Prostate gland (tissue), 2 donors: ENCODE measurements around the gene PILRA.

Experiments used
- CTCF ChIP-seq, 4 experiments: fragments of 200-600 bp in 2 of 4; fragments of 450-650 bp in 2 of 4; sonication (generic) in 2 of 4; IDR thresholded peaks; 1 replicate in 3 of 4; 2 replicates in 1 of 4; pipeline ENCODE4 v1.5.1; 2016 to 2019; ENCODE audit warnings: antibody characterized with exemption in 4 of 4, mild to moderate bottlenecking in 2 of 4, moderate library complexity in 2 of 4
- POLR2A ChIP-seq: fragments of 450-650 bp; IDR thresholded peaks from one replicate; pipeline ENCODE4 v1.6.1; 2016; ENCODE audit warnings: antibody characterized with exemption, mild to moderate bottlenecking

- TF ChIP-seq POLR2A, result no peak
- no peak for TF ChIP-seq CTCF (IDR thresholded peaks at IDR 0.05)
Measured at GRCh38 chr7:100364480-100364879, 8.8 kb upstream of the PILRA start.
